ENCODE data around the gene SPACA7. TPM values are rescaled to one million over a fixed set of nuclear protein-coding genes. Genes with fewer than 3 reads are reported as not detected.

SPACA7 gene
- total and polyA plus RNA-seq, 9 of the 15 experiments (the other 6 are each of a cell fraction or from before 2014, with no cell fraction given): not detected

GRCh38 chr13:112441226-112441625 lies 65.1 kb downstream of the SPACA7 start:
- Histone ChIP-seq H3K4me3 (no peak overlapping the region), H4K20me1 (replicated peaks; ENCODE audit: control insufficient read depth, insufficient read depth, low read length) (no peaks in the 10 kb centered on the region), H3K4me1 (replicated peaks in 1 of 2; ENCODE audit: control insufficient read depth in 2 of 2, insufficient read depth in 2 of 2, low read length in 2 of 2) (peaks cover 0 to 7% of the 10 kb centered on the region in 2 experiments; a peak in 1 of 5 replicates), H3K9ac (ENCODE audit: insufficient read depth in 1 of 2, low read depth in 2 of 2, low read length in 2 of 2) (no peak overlapping the region), H3K9me3 (replicated peaks; ENCODE audit: control insufficient read depth, insufficient read depth, low read depth, low read length) (no peaks in the 10 kb centered on the region), H3K9me1 (ENCODE audit: control insufficient read depth, insufficient read depth, low read length) (no peaks in the 10 kb centered on the region), H3K79me2 (ENCODE audit: control insufficient read depth, insufficient read depth, low read length) (no peaks in the 10 kb centered on the region), H3K27ac (ENCODE audit: extremely low read depth, low read depth, low read length) (no peak overlapping the region), H3K27me3 (ENCODE audit: control insufficient read depth in 2 of 2, insufficient read depth in 2 of 2, low read length in 2 of 2) (peaks cover 3 to 27% of the 10 kb centered on the region in 2 experiments; a peak in 4 of 5 replicates), H3K36me3 (ENCODE audit: control insufficient read depth, insufficient read depth, low read length) (no peaks in the 10 kb centered on the region), H3K4me2 (ENCODE audit: insufficient read depth, low read length) (no peak overlapping the region), H2AFZ (ENCODE audit: low read depth, low read length) (no peak overlapping the region)
- FAIRE-seq (no peak), DNase-seq (ENCODE audit: extremely low read depth in 1 of 4, low spot score in 3 of 4) (no peak), ATAC-seq (no peak)
- intact Hi-C loops (cut with micrococcal nuclease): no loop called here
- ChIA-PET POLR2A (no interaction called here), CTCF (ENCODE audit: low intra/inter-chr PET ratio) (no interaction called here)
- no TSS peak for BruUV-seq (replicated peaks)
- WGBS (ENCODE audit: insufficient coverage, low coverage, missing lambda C conversion rate): 2% methylated on average over 14 of the region's 17 CpGs
- in situ Hi-C loops (cut with MboI): loop anchor here (10.0 kb wide), 1 partner anchor 966 kb away; no protein-coding TSS in a partner anchor
- TF ChIP-seq POLR2G (IDR thresholded peaks at IDR 0.05; ENCODE audit: low read depth, low read length) (no peak), MAFG (tag; conservative IDR thresholded peaks at IDR 0.05) (no peak), GTF2F1 (IDR thresholded peaks at IDR 0.05; ENCODE audit: low read depth, low read length) (no peak), ARID4B (CRISPR knock-in tag; IDR thresholded peaks at IDR 0.05) (no peak), PRMT5 (CRISPR knock-in tag; IDR thresholded peaks at IDR 0.05) (no peak), HOXB6 (CRISPR knock-in tag; IDR thresholded peaks at IDR 0.05; ENCODE audit: borderline replicate concordance) (no peak), ZNF518B (CRISPR knock-in tag; IDR thresholded peaks at IDR 0.05) (no peak), HNRNPL (IDR thresholded peaks at IDR 0.05; ENCODE audit: low read depth, low read length) (no peak), ZNF695 (CRISPR knock-in tag; IDR thresholded peaks at IDR 0.05) (no peak), CREB1 (IDR thresholded peaks at IDR 0.05) (no peak), CREB1 (CRISPR knock-in tag; IDR thresholded peaks at IDR 0.05) (no peak), SNIP1 (IDR thresholded peaks at IDR 0.05; ENCODE audit: low read depth) (no peak), JUND (IDR thresholded peaks at IDR 0.05; ENCODE audit: borderline replicate concordance, low read depth, low read length) (no peak), JUND (tag; IDR thresholded peaks at IDR 0.05; ENCODE audit: borderline replicate concordance, low read depth, low read length) (no peak), DLX4 (CRISPR knock-in tag; IDR thresholded peaks at IDR 0.05) (no peak), BDP1 (IDR thresholded peaks at IDR 0.05; ENCODE audit: insufficient read depth, insufficient read length) (no peak), BRD9 (IDR thresholded peaks at IDR 0.05; ENCODE audit: low read depth, partially characterized antibody) (no peak)

Measured in K562 (cell line).